Measurements from ENCODE around the gene TLE4.

DNA sequence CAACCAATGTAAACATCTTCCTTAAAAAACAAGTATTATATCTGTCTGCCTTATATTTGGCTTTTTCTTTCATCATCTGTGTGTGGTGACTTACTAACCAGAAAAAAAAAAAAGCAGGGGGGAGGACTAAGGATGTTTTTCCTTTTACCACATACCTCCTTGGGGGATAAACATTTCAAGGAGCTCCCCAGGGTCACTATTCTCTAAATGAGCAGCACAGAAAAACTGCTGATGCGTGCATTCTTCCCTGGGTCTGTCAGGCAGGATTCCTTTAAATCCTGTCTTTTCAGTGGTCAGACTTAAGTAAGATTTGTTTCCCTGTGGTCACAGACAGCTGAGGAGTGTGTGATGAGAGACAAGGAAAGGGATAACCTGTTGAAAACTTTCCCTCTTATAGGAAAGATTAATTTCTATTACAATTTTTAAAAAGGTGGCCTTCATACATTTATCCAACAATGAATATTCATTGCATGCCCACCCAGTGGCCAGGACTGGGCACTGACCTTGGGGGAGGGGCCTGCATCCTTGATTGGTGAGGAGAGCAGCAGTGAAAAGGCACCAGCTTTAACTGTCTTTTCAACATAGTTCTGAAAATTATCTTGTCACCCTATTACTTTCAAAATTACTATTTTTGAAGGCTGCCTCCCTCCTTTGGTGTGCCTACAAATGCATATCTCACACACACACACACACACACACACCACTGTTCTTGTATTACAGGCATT lies 123.1 kb downstream of the TLE4 start:
- no peak for TF ChIP-seq POLR2A (IDR thresholded peaks at IDR 0.05; ENCODE audit: low read depth, low read length)
- no peak for TF ChIP-seq TAF1 (IDR thresholded peaks at IDR 0.05; ENCODE audit: borderline replicate concordance, low read depth, low read length)
